GM10248 (cell line): Measurements from ENCODE around the gene SLC25A25.
"Not testable (repeated sequence)": the region's sequence is repeated elsewhere in the genome, so short reads cannot be mapped to it uniquely, and the experiment has no call there.

Experiments used
- CTCF ChIA-PET: fragments of 300-600 bp; sonication (Branson Sonifier 250); formaldehyde crosslinking; extraction: SDS; loops from one replicate; lab custom pipeline; 2021; ENCODE audit warnings: antibody characterized with exemption; lab: Yijun Ruan, JAX
- POLR2A ChIA-PET: fragments of 350-650 bp; sonication (Branson Sonifier 250); formaldehyde crosslinking; extraction: SDS; loops from one replicate; lab custom pipeline; 2020; ENCODE audit warnings: antibody characterized with exemption; lab: Yijun Ruan, JAX
- DNase-seq: peaks from one replicate; pipeline ENCODE4 v3.0.0; 2012; ENCODE audit errors: extremely low spot score
- TF ChIP-seq, protein P1 (sequence below): IDR thresholded peaks from 2 replicates; pipeline ENCODE4 v1.5.1; 2012; ENCODE audit warnings: mild to moderate bottlenecking, low read depth; ENCODE audit errors: extremely low read depth, missing control alignments, control extremely low read depth

The SLC25A25 gene

GRCh38 chr9:128067645-128068385 is at the start of gene SLC25A25:
SLC25A25 (plus strand) TSS chr9:128068232; CDS start chr9:128068320, 88 bp downstream.
- ChIA-PET POLR2A (interaction anchor here (0.6 to 1.4 kb wide), 5 partner anchors 61 to 122 kb away, joined by 3 to 6 read pairs (median 4); no protein-coding TSS in a partner anchor), CTCF (interaction anchor here (0.6 to 4.5 kb wide), 10 partner anchors 11 to 125 kb away, joined by 3 to 33 read pairs (median 5); no protein-coding TSS in a partner anchor)
- DNase-seq, result peak; percentile 98
- TF ChIP-seq, protein P1, sequence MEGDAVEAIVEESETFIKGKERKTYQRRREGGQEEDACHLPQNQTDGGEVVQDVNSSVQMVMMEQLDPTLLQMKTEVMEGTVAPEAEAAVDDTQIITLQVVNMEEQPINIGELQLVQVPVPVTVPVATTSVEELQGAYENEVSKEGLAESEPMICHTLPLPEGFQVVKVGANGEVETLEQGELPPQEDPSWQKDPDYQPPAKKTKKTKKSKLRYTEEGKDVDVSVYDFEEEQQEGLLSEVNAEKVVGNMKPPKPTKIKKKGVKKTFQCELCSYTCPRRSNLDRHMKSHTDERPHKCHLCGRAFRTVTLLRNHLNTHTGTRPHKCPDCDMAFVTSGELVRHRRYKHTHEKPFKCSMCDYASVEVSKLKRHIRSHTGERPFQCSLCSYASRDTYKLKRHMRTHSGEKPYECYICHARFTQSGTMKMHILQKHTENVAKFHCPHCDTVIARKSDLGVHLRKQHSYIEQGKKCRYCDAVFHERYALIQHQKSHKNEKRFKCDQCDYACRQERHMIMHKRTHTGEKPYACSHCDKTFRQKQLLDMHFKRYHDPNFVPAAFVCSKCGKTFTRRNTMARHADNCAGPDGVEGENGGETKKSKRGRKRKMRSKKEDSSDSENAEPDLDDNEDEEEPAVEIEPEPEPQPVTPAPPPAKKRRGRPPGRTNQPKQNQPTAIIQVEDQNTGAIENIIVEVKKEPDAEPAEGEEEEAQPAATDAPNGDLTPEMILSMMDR, result no peak

- TF ChIP-seq, protein P1, result no peak
- ChIA-PET POLR2A (no interaction called here), CTCF (interaction anchor here (1.1 to 5.4 kb wide), 7 partner anchors 14 to 104 kb away, joined by 3 to 37 read pairs (median 4); no protein-coding TSS in a partner anchor)
- DNase-seq, result peak; percentile 9
Observed at GRCh38 chr9:128020692-128021091, 47.3 kb upstream of the SLC25A25 start.

- CTCF ChIA-PET, result interaction anchor here (1.1 to 5.4 kb wide), 5 partner anchors 14 to 104 kb away, joined by 3 to 37 read pairs (median 4); no protein-coding TSS in a partner anchor
- POLR2A ChIA-PET, result no interaction called here
- TF ChIP-seq, protein P1, result no peak
- DNase-seq, result no peak
Observed at GRCh38 chr9:128021098-128021497, 46.9 kb upstream of the SLC25A25 start.

GRCh38 chr9:128022886-128023285 is 45.1 kb upstream of the SLC25A25 start:
- POLR2A ChIA-PET, result no interaction called here
- CTCF ChIA-PET, result interaction anchor here (1.9 to 5.4 kb wide), 2 partner anchors 12 to 80 kb away, joined by 8 to 47 read pairs; no protein-coding TSS in a partner anchor
- TF ChIP-seq, protein P1, result no peak
- DNase-seq, result peak; percentile 2

GRCh38 chr9:128023671-128024070 is 44.4 kb upstream of the SLC25A25 start:
- DNase-seq, POLR2A ChIA-PET: not testable (repeated sequence)
- CTCF ChIA-PET, result interaction anchor here (5.4 kb wide), 1 partner anchor 11 kb away, joined by 47 read pairs; no protein-coding TSS in a partner anchor

GRCh38 chr9:128024761-128025308 is 43.2 kb upstream of the SLC25A25 start:
- POLR2A ChIA-PET, result interaction anchor here (0.6 kb wide), 1 partner anchor 25 kb away, joined by 8 read pairs; no protein-coding TSS in a partner anchor
- CTCF ChIA-PET, result interaction anchor here (1.3 to 28.2 kb wide), 7 partner anchors 9 to 74 kb away, joined by 4 to 615 read pairs (median 5); no protein-coding TSS in a partner anchor
- no peak for DNase-seq
- TF ChIP-seq, protein P1, result no peak
